ENCODE measurements around the gene SERPINA4. TPM values are rescaled to one million over a fixed set of nuclear protein-coding genes. Genes with fewer than 3 reads are reported as not detected.

The SERPINA4 gene
- polyA plus RNA-seq, 1 of the 3 experiments (the other 2 are of a cell fraction), result not detected

GRCh38 chr14:94598816-94599655, 37.8 kb downstream of the SERPINA4 start:
- Histone ChIP-seq H3F3A (replicated peaks; ENCODE audit: insufficient read depth) (peaks cover 4% of the 10 kb centered on the region), H3K4me1 (ENCODE audit: control insufficient read depth in 1 of 2, insufficient read depth in 2 of 2, low read depth in 1 of 2, low read length in 1 of 2) (peaks cover 0 to 33% of the 10 kb centered on the region in 2 experiments; a peak in 3 of 4 replicates), H2AFZ (ENCODE audit: low read depth) (peak overlapping the region; percentile 66; the same call in 1 of the 2 replicates), H3K4me3 (ENCODE audit: low read depth in 2 of 2, low read length in 1 of 2) (no peak overlapping the region), H3K9me3 (no peaks in the 10 kb centered on the region), H3K9ac (peak overlapping the region; percentile 70), H3K79me2 (ENCODE audit: insufficient read depth) (no peaks in the 10 kb centered on the region), H3K9me2 (no peaks in the 10 kb centered on the region), H3K27ac (ENCODE audit: low read depth in 2 of 2, low read length in 1 of 2) (peak overlapping the region in 1 of 2 experiments; percentile 96; a peak in 2 of 4 replicates), H3K36me3 (replicated peaks in 1 of 2; ENCODE audit: control insufficient read depth in 1 of 2, insufficient read depth in 2 of 2, low read length in 1 of 2) (no peaks in the 10 kb centered on the region), H4K20me1 (ENCODE audit: insufficient read depth) (no peaks in the 10 kb centered on the region), H3K4me2 (peak overlapping the region; percentile 55), H3K27me3 (ENCODE audit: insufficient read depth) (no peaks in the 10 kb centered on the region)
- WGBS (ENCODE audit: low lambda C conversion rate), result 71% methylated on average over 8 of the region's 11 CpGs
- DNase-seq, result no peak
- POLR2A ChIA-PET, result interaction anchor here (0.6 kb wide), 1 partner anchor 17 kb away, joined by 3 read pairs; no protein-coding TSS in a partner anchor
- CTCF ChIA-PET, result interaction anchor here (1.2 to 1.7 kb wide), 3 partner anchors 13 to 113 kb away, joined by 3 to 6 read pairs (median 5); no protein-coding TSS in a partner anchor
- TF ChIP-seq USF1 (IDR thresholded peaks at IDR 0.05; ENCODE audit: borderline replicate concordance, low read depth), result no peak
- no peak for TF ChIP-seq GATA2 (CRISPR knock-in tag; IDR thresholded peaks at IDR 0.05)
- TF ChIP-seq JUND (IDR thresholded peaks at IDR 0.05), result peak; percentile 64
- TF ChIP-seq NFIC (IDR thresholded peaks at IDR 0.05; ENCODE audit: borderline replicate concordance), result peak; percentile 81
- no peak for TF ChIP-seq RFX5 (IDR thresholded peaks at IDR 0.05; ENCODE audit: low read length)
- peak; percentile 41; the same call in 1 of the 2 replicates for TF ChIP-seq TCF12 (IDR thresholded peaks at IDR 0.05)
- no peak for TF ChIP-seq REST (IDR thresholded peaks at IDR 0.05; ENCODE audit: low read depth, low read length)
- TF ChIP-seq EZH2phosphoT487 (IDR thresholded peaks at IDR 0.05; ENCODE audit: borderline replicate concordance, low read depth), result no peak
- no peak for TF ChIP-seq ZBTB33 (IDR thresholded peaks at IDR 0.05; ENCODE audit: borderline replicate concordance, low read depth)
- TF ChIP-seq RAD21 (IDR thresholded peaks at IDR 0.05; ENCODE audit: low read length), result no peak
- peak; percentile 81 for TF ChIP-seq FOSL2 (IDR thresholded peaks at IDR 0.05; ENCODE audit: borderline replicate concordance, low read depth)
- TF ChIP-seq RXRA (IDR thresholded peaks at IDR 0.05; ENCODE audit: borderline replicate concordance, low read depth), result no peak
- TF ChIP-seq YY1 (IDR thresholded peaks at IDR 0.05; ENCODE audit: low read depth), result no peak
- TF ChIP-seq GABPA (IDR thresholded peaks at IDR 0.05; ENCODE audit: low read depth), result no peak
- peak; percentile 31; the same call in 1 of the 2 replicates for TF ChIP-seq CTCF (IDR thresholded peaks at IDR 0.05)
- TF ChIP-seq MAX (IDR thresholded peaks at IDR 0.05; ENCODE audit: low read depth), result peak; percentile 65
- no peak for TF ChIP-seq RCOR1 (IDR thresholded peaks at IDR 0.05; ENCODE audit: low read length)
- TF ChIP-seq EP300 (IDR thresholded peaks at IDR 0.05; ENCODE audit: borderline replicate concordance in 1 of 2, low read depth in 1 of 2, low read length in 1 of 2), result peak in 1 of 2 experiments; percentile 42; a peak in 1 of 4 replicates

All from SK-N-SH (cell line).